ENCODE data around the gene CEP72.

- TF ChIP-seq CTCF (optimal IDR thresholded peaks at IDR 0.05 in 1 of 3, IDR thresholded peaks at IDR 0.05 in 1 of 3, conservative IDR thresholded peaks at IDR 0.05 in 1 of 3; ENCODE audit: extremely low read depth in 1 of 3, insufficient read depth in 2 of 3, low read length in 3 of 3) = peak in 2 of 3 experiments; percentile 84 to 97
- no peak for TF ChIP-seq EZH2 (IDR thresholded peaks at IDR 0.05; ENCODE audit: low read length)
Measured at GRCh38 chr5:671459-672328, 59.6 kb downstream of the CEP72 start.

Measured in keratinocyte (primary cell).